Body of pancreas (tissue), 4 donors: ENCODE results near the gene EHBP1L1. TPM values are rescaled to one million over a fixed set of nuclear protein-coding genes. Genes with fewer than 3 reads are reported as not detected.

ENCODE experiments used
- ATAC-seq: fragments of 150-250 bp; one replicate; pipeline ENCODE4 v1.9.1; 2016
- DNase-seq, 4 donors: peaks; one replicate each; pipeline ENCODE4 v3.0.0-alpha.2; 2019
- H3K27ac ChIP-seq, 4 donors: fragments of 200-600 bp; sonication (generic); 1 replicate in 3 of 4; 2 replicates in 1 of 4; pipeline versions ENCODE4 v1.5.1 to v1.6.1; 2016 to 2019; ENCODE audit warnings: mild to moderate bottlenecking in 1 of 4, mixed read lengths in 1 of 4, moderate library complexity in 1 of 4
- H3K27me3 ChIP-seq, 2 donors: fragments of 200-600 bp; sonication (generic); one replicate each; pipeline ENCODE4 v1.6.0; 2016; ENCODE audit warnings: mild to moderate bottlenecking in 1 of 2
- H3K36me3 ChIP-seq, 2 donors: fragments of 200-600 bp; sonication (generic); replicated peaks in 1 of 2; 2 replicates each; pipeline ENCODE4 v1.5.1; 2016; ENCODE audit warnings: low read depth in 2 of 2; ENCODE audit not compliant: insufficient read depth in 1 of 2
- H3K4me1 ChIP-seq: fragments of 200-600 bp; sonication (generic); one replicate; pipeline ENCODE4 v1.6.0; 2016
- H3K4me3 ChIP-seq, 2 donors: fragments of 200-600 bp; sonication (generic); 1 replicate in 1 of 2; 2 replicates in 1 of 2; pipeline ENCODE4 v1.5.1; 2016 to 2019
- H3K9me3 ChIP-seq, 3 donors: fragments of 200-600 bp; sonication (generic); 1 replicate in 2 of 3; 2 replicates in 1 of 3; pipeline ENCODE4 v1.5.1; 2016
- CTCF ChIP-seq, 7 experiments: fragments of 450-650 bp in 4 of 7; fragments of 200-600 bp in 3 of 7; sonication (generic) in 3 of 7; IDR thresholded peaks; one replicate each; pipeline ENCODE4 v1.5.1; 2016 to 2019; ENCODE audit warnings: antibody characterized with exemption in 7 of 7
- POLR2A ChIP-seq, 3 donors: fragments of 450-650 bp; IDR thresholded peaks; one replicate each; pipeline ENCODE4 v1.6.1; 2016; ENCODE audit warnings: antibody characterized with exemption in 3 of 3, mild to moderate bottlenecking in 2 of 3
- WGBS, 2 donors: methylation state at CpG; one replicate each; pipeline ENCODE4 v1.1.5; 2017; 5-methylcytosine and 5-hydroxymethylcytosine counted together
- intact Hi-C: fragments of 100-400 bp; cut with DNase I; formaldehyde crosslinking; loops from one replicate; pipeline ENCODE4 v1.15.1; 2023
- total RNA-seq, 2 donors: library from RNA; depleted of rRNA; stranded (reverse); fragments of >200 nt; gene quantifications; one replicate each; pipeline ENCODE4 v1.1.0, GENCODE V29; 2016

EHBP1L1 gene
- total RNA-seq, 2 donors from 2014 or later = 35.0 to 76.1 TPM

GRCh38 chr11:65630215-65630614 is 54.4 kb downstream of the EHBP1L1 start:
- ATAC-seq (no peak), DNase-seq (no peak)
- H3K4me3 ChIP-seq = no peak overlapping the region
- H3K27me3 ChIP-seq = no peaks in the 10 kb centered on the region
- H3K4me1 ChIP-seq = no peaks in the 10 kb centered on the region
- no peak overlapping the region for H3K27ac ChIP-seq
- TF ChIP-seq CTCF (IDR thresholded peaks at IDR 0.05) (no peak), POLR2A (IDR thresholded peaks at IDR 0.05) (no peak)
- no peaks in the 10 kb centered on the region for H3K9me3 ChIP-seq
- peaks cover 2 to 41% of the 10 kb centered on the region in 2 donors for H3K36me3 ChIP-seq
- WGBS, 2 donors = 56 to 100% methylated on average over 4 to 11 of the region's 11 CpGs
- intact Hi-C loops = no loop called here

GRCh38 chr11:65633390-65634108 is 57.7 kb downstream of the EHBP1L1 start:
- peaks cover 27% of the 10 kb centered on the region for H3K4me1 ChIP-seq
- ATAC-seq (no peak), DNase-seq (no peak)
- no peak overlapping the region for H3K4me3 ChIP-seq
- peaks cover 8 to 34% of the 10 kb centered on the region in 2 donors for H3K36me3 ChIP-seq
- TF ChIP-seq CTCF (IDR thresholded peaks at IDR 0.05) = no peak
- no peak for TF ChIP-seq POLR2A (IDR thresholded peaks at IDR 0.05)
- no peak overlapping the region for H3K27ac ChIP-seq
- intact Hi-C loops = no loop called here
- no peaks in the 10 kb centered on the region for H3K9me3 ChIP-seq
- no peaks in the 10 kb centered on the region for H3K27me3 ChIP-seq
- 69 to 85% methylated on average over 8 to 19 of the region's 20 CpGs for WGBS, 2 donors

- H3K4me3 ChIP-seq = no peak overlapping the region
- ATAC-seq = no peak
These were observed 58.2 kb downstream of the EHBP1L1 start for GRCh38 chr11:65634109-65634436.

GRCh38 chr11:65634440-65634839 is 58.6 kb downstream of the EHBP1L1 start:
- ATAC-seq = no peak
- H3K4me1 ChIP-seq = peaks cover 30% of the 10 kb centered on the region
- DNase-seq = no peak
- no peak overlapping the region for H3K27ac ChIP-seq
- TF ChIP-seq POLR2A (IDR thresholded peaks at IDR 0.05) = no peak
- no peak for TF ChIP-seq CTCF (IDR thresholded peaks at IDR 0.05)
- 87 to 93% methylated on average over 11 of the region's 11 CpGs for WGBS, 2 donors
- no peaks in the 10 kb centered on the region for H3K27me3 ChIP-seq
- H3K4me3 ChIP-seq = no peak overlapping the region
- H3K36me3 ChIP-seq = peaks cover 8 to 27% of the 10 kb centered on the region in 2 donors
- intact Hi-C loops = no loop called here
- H3K9me3 ChIP-seq = no peaks in the 10 kb centered on the region

More at GRCh38 chr11:65634109-65634436, 58.2 kb downstream of the EHBP1L1 start:
- intact Hi-C loops = no loop called here
- WGBS, 2 donors = 94 to 99% methylated on average over 6 to 13 of the region's 14 CpGs
- TF ChIP-seq POLR2A (IDR thresholded peaks at IDR 0.05) (no peak), CTCF (IDR thresholded peaks at IDR 0.05) (no peak)
- Histone ChIP-seq H3K27me3 (no peaks in the 10 kb centered on the region), H3K36me3 (peaks cover 8 to 31% of the 10 kb centered on the region in 2 donors), H3K9me3 (no peaks in the 10 kb centered on the region), H3K27ac (no peak overlapping the region), H3K4me1 (peaks cover 30% of the 10 kb centered on the region)
- DNase-seq = no peak
